HEK293 (cell line): Measurements from ENCODE around the gene RABAC1.

Experiments
- CTCF ChIP-seq: fragments of 450-650 bp; formaldehyde crosslinking; IDR thresholded peaks from 2 replicates; pipeline ENCODE4 v1.5.1; 2016; ENCODE audit warnings: missing biosample characterization, missing genetic modification characterization
- PBX3 ChIP-seq: sonication (generic); formaldehyde crosslinking; IDR thresholded peaks from 2 replicates; pipeline ENCODE4 v1.8.1; 2022; ENCODE audit warnings: mild to moderate bottlenecking, moderate library complexity, missing genetic modification reagents
- REST ChIP-seq: fragments of 450-650 bp; formaldehyde crosslinking; IDR thresholded peaks from 2 replicates; pipeline ENCODE4 v1.5.1; 2016; ENCODE audit warnings: missing biosample characterization, missing genetic modification characterization
- YY1 ChIP-seq: fragments of 450-650 bp; formaldehyde crosslinking; IDR thresholded peaks from 2 replicates; pipeline ENCODE4 v1.5.1; 2018; ENCODE audit warnings: missing biosample characterization, missing genetic modification characterization
- ZBTB10 ChIP-seq: fragments of 450-650 bp; formaldehyde crosslinking; IDR thresholded peaks from 2 replicates; pipeline ENCODE4 v1.5.1; 2016; ENCODE audit warnings: missing biosample characterization, missing genetic modification characterization
- ZBTB26 ChIP-seq: fragments of 450-650 bp; formaldehyde crosslinking; optimal IDR thresholded peaks from 2 replicates; pipeline ENCODE3; 2016; ENCODE audit warnings: missing biosample characterization, mild to moderate bottlenecking, missing genetic modification characterization
- ZNF121 ChIP-seq: fragments of 450-650 bp; formaldehyde crosslinking; IDR thresholded peaks from 2 replicates; pipeline ENCODE4 v1.5.1; 2016; ENCODE audit warnings: missing biosample characterization, missing genetic modification characterization
- ZNF324 ChIP-seq: fragments of 450-650 bp; formaldehyde crosslinking; IDR thresholded peaks from 2 replicates; pipeline ENCODE4 v1.5.1; 2016; ENCODE audit warnings: missing biosample characterization, missing genetic modification characterization
- ZNF623 ChIP-seq: fragments of 450-650 bp; formaldehyde crosslinking; IDR thresholded peaks from 2 replicates; pipeline ENCODE4 v1.5.1; 2016; ENCODE audit warnings: missing biosample characterization, missing genetic modification characterization
- ZNF670 ChIP-seq: fragments of 450-650 bp; formaldehyde crosslinking; IDR thresholded peaks from 2 replicates; pipeline ENCODE4 v1.5.1; 2016; ENCODE audit warnings: missing biosample characterization, missing genetic modification characterization, low read depth

- TF ChIP-seq CTCF (tag by site-specific recombination) (no peak), REST (peak; percentile 98), ZBTB10 (tag by site-specific recombination) (peak; percentile 16; the same call in 1 of the 2 replicates), ZBTB26 (tag by site-specific recombination) (peak; percentile 55), PBX3 (CRISPR knock-in tag) (no peak), ZNF121 (tag by site-specific recombination) (no peak), ZNF623 (tag by site-specific recombination) (no peak), ZNF670 (tag by site-specific recombination) (no peak), YY1 (no peak), ZNF324 (tag by site-specific recombination) (no peak)
These were observed 38.2 kb upstream of the RABAC1 start for GRCh38 chr19:41997121-41997850.
